Hypothalamus (tissue), 51 donors: ENCODE results near the gene CELF1.

ENCODE experiments used
- DNase-seq, 51 donors: peaks; one replicate each; lab custom pipeline; 2025; lab: John Stamatoyannopoulos, UW

CELF1 gene

DNA sequence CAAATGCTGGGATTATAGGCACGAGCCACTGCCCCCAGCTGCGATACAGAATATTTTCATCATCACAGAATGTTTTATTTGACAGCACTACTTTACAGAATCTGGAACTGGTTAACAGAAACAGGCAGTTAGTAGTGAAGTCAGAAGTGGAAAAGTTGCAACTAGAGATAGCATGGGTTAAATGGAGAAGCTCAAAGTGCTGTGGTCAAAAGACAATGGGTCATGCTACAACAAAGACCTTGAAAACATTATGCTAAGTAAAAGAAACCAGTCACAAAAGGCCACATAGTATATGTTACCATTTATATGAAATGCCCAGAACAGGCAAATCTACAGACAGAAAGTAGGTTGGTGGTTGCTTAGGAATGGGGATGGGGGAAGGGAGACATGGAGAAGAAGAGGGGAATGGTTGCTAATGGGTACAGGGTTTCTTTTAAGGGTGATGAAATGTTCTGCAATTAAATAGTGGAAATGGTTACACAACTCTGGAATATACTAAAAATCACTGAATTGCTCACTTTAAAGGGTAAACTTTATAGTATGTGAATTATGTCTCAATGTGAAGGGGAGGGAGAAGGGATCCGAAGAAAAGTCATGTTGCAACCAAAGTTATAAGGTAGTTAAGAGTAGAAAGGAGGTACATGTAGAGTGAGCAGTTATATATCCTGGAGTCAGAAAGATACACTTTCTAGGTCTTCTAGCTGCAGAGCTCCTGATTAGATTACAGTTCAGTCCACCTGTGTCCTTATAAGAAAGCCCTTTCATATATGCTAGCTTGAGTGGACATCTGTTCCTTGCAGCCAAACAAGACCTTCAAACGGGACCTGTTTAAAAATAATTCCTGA, 57.7 kb downstream of the CELF1 start:
- no peak for DNase-seq

- DNase-seq, result no peak
Measured at GRCh38 chr11:47489395-47489755, 63.6 kb downstream of the CELF1 start.

DNA sequence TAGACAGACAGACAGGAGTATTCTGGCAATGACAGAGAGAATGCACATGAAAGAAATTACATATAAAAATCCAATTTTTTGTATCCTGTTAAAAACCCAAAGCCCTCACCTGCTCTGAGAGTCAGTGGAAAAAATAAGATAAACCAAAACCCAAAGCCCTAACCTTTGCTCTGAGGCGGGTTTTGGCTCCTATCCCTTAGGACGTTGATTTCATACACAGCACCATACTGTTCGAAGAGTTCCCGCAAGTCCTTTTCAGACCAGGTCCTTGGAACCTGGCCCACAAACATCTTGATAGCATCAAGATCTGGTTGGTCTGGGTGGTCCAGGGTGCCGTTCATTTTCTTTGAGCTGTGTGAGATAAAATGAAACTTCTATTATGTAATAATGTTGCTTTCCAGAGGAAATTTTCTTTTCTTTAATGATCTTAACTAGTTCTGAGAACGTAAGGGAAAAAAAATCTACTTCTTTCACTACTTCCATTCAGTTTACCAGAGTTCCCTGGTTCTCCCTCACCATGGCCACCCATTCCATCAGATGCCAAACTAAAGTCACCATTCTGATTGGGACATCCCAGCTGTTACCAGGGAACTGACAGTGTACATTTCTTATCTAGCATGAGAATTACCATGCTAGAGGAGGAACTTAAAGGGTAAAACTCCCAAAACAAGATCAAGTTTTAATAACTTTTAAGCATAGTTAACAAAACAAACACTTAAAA, 64.1 kb downstream of the CELF1 start:
- DNase-seq, result no peak

- DNase-seq, result no peak
Measured at GRCh38 chr11:47488111-47488510, 64.8 kb downstream of the CELF1 start.

DNA sequence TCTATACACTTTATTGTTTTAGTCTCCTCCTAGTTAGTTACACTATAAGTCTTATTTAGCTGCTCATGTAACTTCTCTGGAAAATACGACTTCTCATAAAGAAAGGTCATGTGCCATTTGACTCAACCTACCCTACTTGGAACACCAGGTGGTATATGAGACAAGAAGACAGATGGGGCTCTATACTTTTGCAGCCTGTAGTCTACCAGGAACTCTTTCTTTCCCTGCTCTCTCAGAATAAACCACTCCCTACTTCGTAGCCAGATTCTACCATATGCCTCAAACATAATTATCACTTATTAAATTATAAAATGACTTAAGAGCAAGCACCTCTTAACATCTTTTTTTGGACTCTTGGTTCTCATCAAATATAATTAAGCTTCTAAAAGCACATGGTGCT, 65.5 kb downstream of the CELF1 start:
- no peak for DNase-seq

- no peak for DNase-seq
Measured at GRCh38 chr11:47485107-47485506, 67.8 kb downstream of the CELF1 start.

DNA sequence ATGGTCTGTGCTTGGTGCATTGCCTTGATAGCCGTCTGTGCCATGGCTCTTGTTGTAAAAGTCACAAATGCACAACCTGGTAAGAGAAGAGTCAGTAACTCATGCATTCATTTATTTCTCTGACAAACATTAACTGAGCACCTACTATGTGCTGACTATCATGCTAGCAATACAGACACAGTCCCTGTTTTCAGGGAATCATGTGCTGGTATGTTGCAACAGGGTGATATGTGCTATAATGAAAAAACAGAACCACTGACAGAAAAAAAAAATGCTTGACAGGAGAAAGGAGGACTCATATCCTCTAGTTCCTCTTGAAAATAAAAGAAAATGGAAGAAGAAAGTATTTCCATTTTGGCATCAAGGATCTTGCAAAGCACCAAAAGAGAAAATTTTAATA, 69.5 kb downstream of the CELF1 start:
- DNase-seq, result no peak

- no peak for DNase-seq
Measured at GRCh38 chr11:47480762-47481161, 72.2 kb downstream of the CELF1 start.

DNA sequence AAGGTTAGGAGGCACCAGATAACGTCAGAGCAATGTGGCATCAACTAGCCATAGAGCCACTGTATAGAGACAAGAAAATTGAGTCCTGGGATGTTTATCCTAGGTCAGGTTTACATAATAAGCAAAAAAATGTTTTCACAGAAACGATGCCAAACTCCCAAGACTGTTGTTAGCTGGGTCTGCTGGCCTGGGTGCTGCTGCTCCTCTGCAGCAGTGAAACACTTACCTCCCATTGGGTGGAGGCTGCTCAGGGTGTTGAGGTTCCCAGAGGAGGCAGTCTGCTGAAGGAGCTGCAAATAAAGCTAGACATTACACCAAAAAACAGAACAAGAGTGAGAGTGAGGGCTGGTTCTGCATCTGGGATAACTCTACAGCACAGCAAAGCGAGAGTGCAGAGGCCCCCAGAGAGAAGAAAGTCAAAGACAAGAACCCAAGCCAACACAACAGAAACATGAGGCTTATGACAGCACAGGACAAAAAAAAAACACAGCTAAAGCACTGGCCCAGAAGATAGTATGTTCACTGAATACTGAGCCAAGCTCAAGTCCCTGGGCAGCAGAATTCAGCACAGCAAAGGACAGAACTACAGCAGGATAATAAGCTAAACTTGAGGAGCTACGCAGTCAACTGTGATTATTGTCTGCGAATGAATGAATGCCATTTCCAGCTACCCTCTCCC, 74.1 kb downstream of the CELF1 start:
- no peak for DNase-seq

GRCh38 chr11:47477753-47478152, 75.2 kb downstream of the CELF1 start:
- no peak for DNase-seq

DNA sequence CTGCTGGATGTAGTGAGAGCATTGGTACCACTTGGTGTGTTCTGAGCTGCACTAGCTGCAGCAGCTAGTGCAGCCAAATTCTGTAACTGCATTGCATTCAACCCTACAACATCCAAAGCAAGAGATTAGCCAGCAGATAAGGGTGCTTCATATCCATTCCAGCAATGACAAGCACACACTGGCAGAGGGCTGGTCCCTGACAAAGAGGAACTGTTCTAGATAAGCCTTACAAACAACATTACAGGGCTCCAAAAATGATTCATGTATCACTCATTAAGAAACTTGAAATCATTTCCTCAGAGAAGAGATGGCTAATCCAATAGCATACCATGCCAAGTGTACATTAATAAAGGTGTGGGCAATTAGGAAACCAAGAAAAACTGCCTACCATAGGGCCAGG, 75.6 kb downstream of the CELF1 start:
- no peak for DNase-seq

DNA sequence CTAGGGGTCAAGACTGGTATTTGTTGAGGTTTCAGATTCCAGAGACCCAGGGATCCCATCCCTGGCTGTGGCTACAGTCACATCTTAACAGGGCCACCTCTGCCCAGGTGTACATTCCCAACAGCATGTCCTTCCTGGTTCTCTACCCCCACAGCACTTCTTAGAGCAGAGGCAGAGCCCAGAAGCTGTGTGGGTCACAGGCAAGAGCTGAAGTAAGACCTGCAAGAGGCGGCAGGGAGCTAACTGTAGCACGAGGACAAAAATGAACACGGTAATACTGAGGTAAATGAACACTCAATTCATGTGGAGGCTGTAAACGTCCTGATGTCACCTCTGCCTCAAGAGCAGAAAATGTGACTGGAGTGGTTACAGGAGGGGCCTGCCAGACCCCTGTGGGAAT, 82.3 kb downstream of the CELF1 start:
- DNase-seq, result no peak

GRCh38 chr11:47469361-47470179, 83.4 kb downstream of the CELF1 start:
- DNase-seq, result peak in 1 of 51 donors; percentile 31

GRCh38 chr11:47468598-47469214, 84.2 kb downstream of the CELF1 start:
- DNase-seq, result peak in 1 of 51 donors; percentile 7

DNA sequence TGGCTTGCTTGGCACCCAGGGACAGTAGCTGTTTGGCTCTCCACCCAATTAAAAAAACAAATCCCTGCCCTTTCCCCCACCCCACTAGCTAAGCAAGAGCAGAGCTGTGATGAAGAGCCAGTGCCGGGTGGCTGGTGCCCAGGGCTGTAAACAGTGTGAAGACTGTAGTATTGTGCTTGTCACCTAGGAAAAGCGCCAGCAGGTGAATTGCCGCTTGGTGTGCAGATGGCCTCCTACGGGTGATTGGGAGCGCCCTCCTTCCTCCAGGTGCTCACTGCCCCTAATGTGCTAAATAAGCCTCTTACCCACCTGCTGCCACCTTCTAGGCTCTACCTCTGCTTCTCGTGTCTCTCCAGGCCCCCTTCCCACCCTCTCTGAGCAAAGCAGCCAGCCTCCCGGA, 85.6 kb downstream of the CELF1 start:
- DNase-seq, result peak in 11 of 51 donors; percentile 10 to 58 (median 23)

DNA sequence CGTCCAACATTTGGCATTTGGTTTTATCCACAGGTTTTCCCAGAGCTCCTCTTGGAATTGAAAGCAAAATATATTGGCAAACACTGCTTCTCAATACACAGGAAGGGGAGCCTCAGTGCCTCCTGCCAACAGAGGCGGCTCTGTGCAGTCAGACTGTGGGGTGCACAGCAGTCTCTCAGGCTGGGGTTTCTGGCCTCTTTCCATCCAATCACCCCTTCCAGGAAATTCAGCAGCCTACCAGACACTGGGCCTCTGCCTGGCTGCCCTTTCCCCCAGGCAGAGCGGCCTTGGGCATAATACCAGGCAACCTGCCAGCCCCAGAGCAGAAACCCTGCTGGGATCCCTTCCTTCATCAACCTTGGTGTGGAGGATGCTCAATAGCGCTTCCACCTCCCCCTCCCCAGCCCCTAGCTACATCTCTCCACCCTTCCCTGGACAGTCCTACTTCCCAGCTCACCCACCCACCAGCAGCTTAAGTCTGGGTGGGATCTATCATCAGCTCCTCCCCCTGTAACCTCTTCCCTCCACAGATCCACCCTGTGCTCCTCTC, 86.2 kb downstream of the CELF1 start:
- DNase-seq, result peak in 48 of 51 donors; percentile 9 to 90 (median 58)

- no peak for DNase-seq
Measured at GRCh38 chr11:47466201-47466600, 86.7 kb downstream of the CELF1 start.

- DNase-seq, result no peak
Measured at GRCh38 chr11:47464483-47464882, 88.4 kb downstream of the CELF1 start.

GRCh38 chr11:47461876-47462275, 91.1 kb downstream of the CELF1 start:
- DNase-seq, result no peak
